ENCODE results near the gene ARID3A.
A peak's percentile ranks its signal among the peaks of the same experiment; 100 is the strongest.

The ARID3A gene

GRCh38 chr19:907183-907853, 18.5 kb upstream of the ARID3A start:
- DNase-seq (ENCODE audit: insufficient read length, low spot score) (no peak), FAIRE-seq (no peak)

GRCh38 chr19:911197-912033, 14.4 kb upstream of the ARID3A start:
- no peak for DNase-seq (ENCODE audit: insufficient read length, low spot score)
- no peak for FAIRE-seq

GRCh38 chr19:912181-913079, 13.4 kb upstream of the ARID3A start:
- DNase-seq (ENCODE audit: insufficient read length, low spot score): no peak
- FAIRE-seq: no peak

GRCh38 chr19:913080-913748, 12.6 kb upstream of the ARID3A start, which contains the start of gene R3HDM4:
R3HDM4 (minus strand) TSS chr19:913219; CDS start chr19:913157, 62 bp downstream.
- DNase-seq (ENCODE audit: insufficient read length, low spot score) (no peak), FAIRE-seq (peak; percentile 57)

GRCh38 chr19:916645-917322, 9.1 kb upstream of the ARID3A start:
- DNase-seq (ENCODE audit: insufficient read length, low spot score) (no peak), FAIRE-seq (no peak)

- DNase-seq (ENCODE audit: insufficient read length, low spot score) (no peak), FAIRE-seq (no peak)
Observed at GRCh38 chr19:917323-918151, 8.3 kb upstream of the ARID3A start, which contains the start of gene KISS1R. KISS1R (plus strand) TSS chr19:917333; CDS start chr19:917503, 170 bp downstream.

GRCh38 chr19:918152-918437, 7.7 kb upstream of the ARID3A start:
- FAIRE-seq (no peak), DNase-seq (ENCODE audit: insufficient read length, low spot score) (no peak)

- DNase-seq (ENCODE audit: insufficient read length, low spot score): no peak
- no peak for FAIRE-seq
Observed at GRCh38 chr19:918481-919198, 7.2 kb upstream of the ARID3A start.

- DNase-seq (ENCODE audit: insufficient read length, low spot score) (no peak), FAIRE-seq (no peak)
Observed at GRCh38 chr19:919199-920050, 6.4 kb upstream of the ARID3A start.

- DNase-seq (ENCODE audit: insufficient read length, low spot score): no peak
Observed at GRCh38 chr19:920051-920864, 5.6 kb upstream of the ARID3A start.

GRCh38 chr19:924553-925086, 1.2 kb upstream of the ARID3A start:
- no peak for FAIRE-seq

More at GRCh38 chr19:920051-920864, 5.6 kb upstream of the ARID3A start:
- no peak for FAIRE-seq

GRCh38 chr19:925087-925525, 729 bp upstream of the ARID3A start:
- FAIRE-seq: no peak
- DNase-seq (ENCODE audit: insufficient read length, low spot score): no peak

More at GRCh38 chr19:924553-925086, 1.2 kb upstream of the ARID3A start:
- no peak for DNase-seq (ENCODE audit: insufficient read length, low spot score)

GRCh38 chr19:926323-926588, 421 bp downstream of the ARID3A start:
- DNase-seq (ENCODE audit: insufficient read length, low spot score) (no peak), FAIRE-seq (no peak)

- no peak for DNase-seq (ENCODE audit: insufficient read length, low spot score)
Observed at GRCh38 chr19:926589-927350, 935 bp downstream of the ARID3A start.

GRCh38 chr19:927351-927779, 1.5 kb downstream of the ARID3A start:
- FAIRE-seq (no peak), DNase-seq (ENCODE audit: insufficient read length, low spot score) (no peak)

More at GRCh38 chr19:926589-927350, 935 bp downstream of the ARID3A start:
- no peak for FAIRE-seq
